BLaER1 (cell line): ENCODE data around the gene GPR4.

ENCODE experiments used
- H3K27ac ChIP-seq: shearing (Covaris generic); formaldehyde crosslinking; 2 replicates; pipeline ENCODE4 v1.8.1; 2022
- H3K27me3 ChIP-seq: shearing (Covaris generic); formaldehyde crosslinking; 2 replicates; pipeline ENCODE4 v1.8.1; 2022
- H3K36me3 ChIP-seq: shearing (Covaris generic); formaldehyde crosslinking; 2 replicates; pipeline ENCODE4 v1.8.1; 2022
- H3K4me1 ChIP-seq: shearing (Covaris generic); formaldehyde crosslinking; 2 replicates; pipeline ENCODE4 v1.8.1; 2022
- H3K4me2 ChIP-seq: shearing (Covaris generic); formaldehyde crosslinking; 2 replicates; pipeline ENCODE4 v1.8.1; 2022
- H3K4me3 ChIP-seq: shearing (Covaris generic); formaldehyde crosslinking; 2 replicates; pipeline ENCODE4 v1.8.1; 2022
- H3K9ac ChIP-seq: shearing (Covaris generic); formaldehyde crosslinking; 2 replicates; pipeline ENCODE4 v1.8.1; 2022
- H3K9me3 ChIP-seq: shearing (Covaris generic); formaldehyde crosslinking; 2 replicates; pipeline ENCODE4 v1.8.1; 2022
- H4K20me1 ChIP-seq: shearing (Covaris generic); formaldehyde crosslinking; 2 replicates; pipeline ENCODE4 v1.8.1; 2022
- Cebpa-rat ChIP-seq: shearing (Covaris generic); IDR thresholded peaks from 2 replicates; pipeline ENCODE4 v1.8.1; 2022

The GPR4 gene

DNA sequence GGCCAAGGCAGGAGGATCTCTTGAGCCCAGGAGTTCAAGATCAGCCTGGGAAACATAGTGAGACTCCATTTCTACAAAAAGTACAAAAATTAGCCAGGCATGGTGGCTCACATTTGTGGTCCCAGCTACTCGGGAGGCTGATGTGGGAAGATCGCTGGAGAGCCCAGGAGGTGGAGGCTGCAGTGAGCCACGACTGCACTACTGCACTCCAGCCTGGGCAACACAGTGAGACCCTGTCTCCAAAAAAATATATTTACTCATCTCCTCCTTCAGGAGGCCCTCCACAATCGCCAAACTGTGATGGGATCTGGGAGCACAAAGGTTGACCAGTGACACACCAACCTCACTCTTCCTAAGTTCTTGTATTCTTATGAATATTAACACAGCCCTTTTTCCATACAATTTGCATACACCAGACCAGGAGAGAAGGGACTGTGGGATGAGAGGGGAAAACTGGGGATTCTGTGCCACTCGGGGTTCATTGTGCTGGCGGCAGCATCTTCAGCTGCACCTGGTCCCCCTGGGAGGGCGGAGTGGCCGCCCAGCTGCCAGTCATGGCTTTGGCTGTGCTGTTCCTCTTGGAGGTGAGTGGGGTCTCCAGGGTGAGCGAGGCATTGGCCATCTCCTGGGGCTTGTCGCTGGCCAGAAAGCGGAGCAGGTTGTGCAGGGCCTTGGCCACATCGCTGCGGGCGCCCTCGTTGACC, 11.6 kb downstream of the GPR4 start:
- Histone ChIP-seq H3K27ac (no peak overlapping the region), H4K20me1 (no peaks in the 10 kb centered on the region), H3K36me3 (no peaks in the 10 kb centered on the region), H3K4me3 (no peak overlapping the region), H3K4me1 (peaks cover 20% of the 10 kb centered on the region), H3K9ac (no peak overlapping the region), H3K9me3 (no peaks in the 10 kb centered on the region), H3K4me2 (no peak overlapping the region), H3K27me3 (peaks cover 2% of the 10 kb centered on the region; the same call in 1 of the 2 replicates)
- no peak for TF ChIP-seq Cebpa-rat

- no peaks in the 10 kb centered on the region for H4K20me1 ChIP-seq
- H3K4me2 ChIP-seq, result no peak overlapping the region
- no peaks in the 10 kb centered on the region for H3K36me3 ChIP-seq
- H3K9me3 ChIP-seq, result no peaks in the 10 kb centered on the region
- no peak overlapping the region for H3K9ac ChIP-seq
- H3K27me3 ChIP-seq, result no peaks in the 10 kb centered on the region
- no peak for TF ChIP-seq Cebpa-rat
- H3K4me3 ChIP-seq, result no peak overlapping the region
- no peak overlapping the region for H3K27ac ChIP-seq
- peaks cover 25% of the 10 kb centered on the region for H3K4me1 ChIP-seq
These were observed 12.2 kb downstream of the GPR4 start for GRCh38 chr19:45589768-45590167.

- Histone ChIP-seq H3K4me2 (peak overlapping the region; percentile 51), H3K36me3 (no peaks in the 10 kb centered on the region), H3K27ac (0 out of 2 replicates have a peak overlapping the region, but pooled peaks have one; percentile 22), H3K4me3 (no peak overlapping the region), H3K9ac (no peak overlapping the region), H4K20me1 (no peaks in the 10 kb centered on the region), H3K27me3 (no peaks in the 10 kb centered on the region), H3K9me3 (no peaks in the 10 kb centered on the region), H3K4me1 (peaks cover 33% of the 10 kb centered on the region)
- TF ChIP-seq Cebpa-rat, result no peak
These were observed 14.1 kb downstream of the GPR4 start for GRCh38 chr19:45587873-45588272.

DNA sequence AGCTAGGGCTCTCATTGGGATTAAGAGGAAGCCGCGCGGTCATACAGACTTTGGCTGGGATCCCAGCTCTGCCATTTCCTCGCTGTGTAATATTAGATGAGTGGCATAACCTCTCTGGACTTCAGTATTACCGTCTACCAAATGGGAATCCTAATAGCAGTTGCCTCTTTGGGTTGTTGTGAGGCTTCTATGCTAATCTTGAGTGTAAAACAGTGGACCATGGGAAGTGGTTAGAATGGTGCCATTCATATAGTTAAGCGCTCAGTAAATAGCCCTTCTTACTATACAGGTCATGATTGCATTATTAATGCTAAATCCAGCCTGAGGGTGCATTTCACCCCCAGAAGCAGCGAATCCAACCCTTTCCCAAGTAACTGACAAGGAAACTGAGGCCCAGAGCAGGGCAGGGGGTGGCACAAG, 16.8 kb downstream of the GPR4 start:
- peak overlapping the region; percentile 90 for H3K9ac ChIP-seq

GRCh38 chr19:45584332-45585157, 17.5 kb downstream of the GPR4 start, which contains the start of gene OPA3:
Gene OPA3, minus strand, starts transcription at chr19:45584802. Its CDS starts 38 bp downstream, at chr19:45584764.
- peak within 1 kb of the TSS; percentile 92 for H3K27ac ChIP-seq
- no peaks in the 10 kb centered on the region for H4K20me1 ChIP-seq
- H3K9ac ChIP-seq, result peak within 1 kb of the TSS; percentile 90
- peak within 1 kb of the TSS; percentile 92 for H3K4me2 ChIP-seq
- no peaks in the 10 kb centered on the region for H3K27me3 ChIP-seq
- no peaks in the 10 kb centered on the region for H3K9me3 ChIP-seq
- H3K4me1 ChIP-seq, result peaks cover 33% of the 10 kb centered on the region
- H3K36me3 ChIP-seq, result 0 out of 2 replicates have a peak, but pooled peaks cover 9% of the 10 kb centered on the region
- peak within 1 kb of the TSS; percentile 79 for H3K4me3 ChIP-seq
- TF ChIP-seq Cebpa-rat, result no peak

More for the DNA sequence above, 16.8 kb downstream of the GPR4 start:
- TF ChIP-seq Cebpa-rat, result no peak
- H3K27me3 ChIP-seq, result no peaks in the 10 kb centered on the region
- peaks cover 33% of the 10 kb centered on the region for H3K4me1 ChIP-seq
- H4K20me1 ChIP-seq, result no peaks in the 10 kb centered on the region
- peak overlapping the region; percentile 92 for H3K4me2 ChIP-seq
- peak overlapping the region; percentile 68 for H3K27ac ChIP-seq
- 0 out of 2 replicates have a peak, but pooled peaks cover 9% of the 10 kb centered on the region for H3K36me3 ChIP-seq
- H3K4me3 ChIP-seq, result peak overlapping the region; percentile 79
- H3K9me3 ChIP-seq, result no peaks in the 10 kb centered on the region

- Histone ChIP-seq H4K20me1 (peaks cover 9% of the 10 kb centered on the region; the same call in 1 of the 2 replicates), H3K27ac (no peak overlapping the region), H3K36me3 (0 out of 2 replicates have a peak, but pooled peaks cover 9% of the 10 kb centered on the region), H3K9ac (no peak overlapping the region), H3K27me3 (no peaks in the 10 kb centered on the region), H3K9me3 (no peaks in the 10 kb centered on the region), H3K4me3 (no peak overlapping the region), H3K4me2 (no peak overlapping the region), H3K4me1 (peaks cover 16% of the 10 kb centered on the region)
- TF ChIP-seq Cebpa-rat, result no peak
These were observed 20.4 kb downstream of the GPR4 start for GRCh38 chr19:45581576-45581975.

DNA sequence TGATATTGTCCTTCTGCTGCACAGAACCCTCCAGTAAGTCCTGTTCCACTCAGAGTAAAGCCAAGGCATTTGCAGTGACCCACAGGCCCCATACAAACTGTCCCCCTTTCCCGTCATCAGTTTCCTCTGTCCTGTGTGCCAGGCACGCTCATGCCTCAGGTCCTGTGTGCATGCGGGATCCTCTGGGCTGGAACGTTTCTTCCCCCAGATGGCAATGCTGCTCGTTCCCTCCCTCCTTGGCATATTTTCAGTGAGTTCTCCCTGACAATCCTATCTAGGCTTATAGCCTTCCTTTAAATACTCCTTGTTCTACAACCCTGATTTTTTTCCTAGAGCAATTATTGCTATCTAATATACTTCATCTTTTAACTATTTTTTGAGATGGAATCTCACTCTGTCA, 23.2 kb downstream of the GPR4 start:
- no peaks in the 10 kb centered on the region for H3K9me3 ChIP-seq

DNA sequence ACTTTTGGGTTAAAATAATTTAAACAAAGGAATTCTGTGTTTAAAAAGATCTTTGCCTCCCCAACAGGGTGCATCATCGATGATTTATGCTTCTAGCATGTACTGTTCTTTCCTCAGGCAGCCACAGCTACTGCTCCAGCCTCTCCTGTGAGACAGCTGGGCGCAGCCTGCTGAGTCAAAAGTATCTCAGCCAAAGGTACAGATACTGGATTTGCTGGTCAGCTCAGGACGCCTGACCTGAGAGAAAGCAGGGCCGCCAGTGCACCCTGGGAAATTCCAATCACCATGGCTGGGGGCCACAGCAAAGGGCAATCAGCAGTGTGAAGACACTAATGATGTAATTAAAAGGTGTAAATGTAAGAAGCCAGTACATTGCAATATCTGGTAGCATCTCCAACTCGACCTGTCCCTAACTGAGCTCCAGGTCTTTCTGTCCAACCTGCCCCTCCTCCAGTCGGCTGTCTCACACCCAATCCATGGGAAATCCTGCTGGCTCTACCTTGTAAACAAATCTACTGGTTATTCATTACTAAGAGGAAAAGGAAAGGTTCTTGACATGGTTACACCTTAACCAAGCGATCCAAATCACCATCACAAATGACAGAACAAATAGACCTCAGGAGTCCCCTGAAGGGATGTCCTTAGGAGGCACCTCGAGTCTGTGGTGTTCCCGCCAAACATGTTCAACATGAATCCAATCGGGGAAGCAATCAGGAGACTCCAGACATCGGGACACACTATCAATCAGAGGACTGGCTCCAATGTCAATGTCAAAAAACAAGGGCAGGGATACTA, 24.7 kb downstream of the GPR4 start:
- Histone ChIP-seq H4K20me1 (peaks cover 20% of the 10 kb centered on the region; the same call in 1 of the 2 replicates), H3K27me3 (no peaks in the 10 kb centered on the region), H3K4me2 (no peak overlapping the region), H3K4me3 (no peak overlapping the region), H3K4me1 (peaks cover 7% of the 10 kb centered on the region; the same call in 1 of the 2 replicates), H3K36me3 (0 out of 2 replicates have a peak, but pooled peaks cover 9% of the 10 kb centered on the region), H3K9ac (no peak overlapping the region), H3K27ac (no peak overlapping the region), H3K9me3 (no peaks in the 10 kb centered on the region)
- TF ChIP-seq Cebpa-rat, result no peak

More for the DNA sequence above, 23.2 kb downstream of the GPR4 start:
- H3K4me3 ChIP-seq, result no peak overlapping the region
- H3K27ac ChIP-seq, result no peak overlapping the region
- no peaks in the 10 kb centered on the region for H3K27me3 ChIP-seq
- H4K20me1 ChIP-seq, result peaks cover 20% of the 10 kb centered on the region; the same call in 1 of the 2 replicates
- H3K4me2 ChIP-seq, result no peak overlapping the region
- H3K36me3 ChIP-seq, result 0 out of 2 replicates have a peak, but pooled peaks cover 9% of the 10 kb centered on the region
- TF ChIP-seq Cebpa-rat, result no peak
- H3K9ac ChIP-seq, result no peak overlapping the region
- peaks cover 14% of the 10 kb centered on the region for H3K4me1 ChIP-seq

- Histone ChIP-seq H3K9ac (no peak overlapping the region), H3K27ac (no peak overlapping the region), H4K20me1 (peaks cover 20% of the 10 kb centered on the region; the same call in 1 of the 2 replicates), H3K4me1 (peaks cover 7% of the 10 kb centered on the region; the same call in 1 of the 2 replicates), H3K9me3 (no peaks in the 10 kb centered on the region), H3K4me3 (no peak overlapping the region), H3K36me3 (0 out of 2 replicates have a peak, but pooled peaks cover 6% of the 10 kb centered on the region), H3K27me3 (no peaks in the 10 kb centered on the region), H3K4me2 (no peak overlapping the region)
- TF ChIP-seq Cebpa-rat, result no peak
These were observed 25.3 kb downstream of the GPR4 start for GRCh38 chr19:45576682-45577081.
